22Rv1 (cell line): ENCODE data around the gene GMPPB.

Source experiments
- ZFX ChIP-seq: fragments of 450-650 bp; IDR thresholded peaks from 2 replicates; pipeline ENCODE4 v1.6.1; 2017; ENCODE audit warnings: antibody characterized with exemption, borderline replicate concordance
- TF ChIP-seq, protein P1 (sequence below): fragments of 450-650 bp; IDR thresholded peaks from 2 replicates; pipeline ENCODE4 v1.5.1; 2017; ENCODE audit warnings: mild to moderate bottlenecking

DNA sequence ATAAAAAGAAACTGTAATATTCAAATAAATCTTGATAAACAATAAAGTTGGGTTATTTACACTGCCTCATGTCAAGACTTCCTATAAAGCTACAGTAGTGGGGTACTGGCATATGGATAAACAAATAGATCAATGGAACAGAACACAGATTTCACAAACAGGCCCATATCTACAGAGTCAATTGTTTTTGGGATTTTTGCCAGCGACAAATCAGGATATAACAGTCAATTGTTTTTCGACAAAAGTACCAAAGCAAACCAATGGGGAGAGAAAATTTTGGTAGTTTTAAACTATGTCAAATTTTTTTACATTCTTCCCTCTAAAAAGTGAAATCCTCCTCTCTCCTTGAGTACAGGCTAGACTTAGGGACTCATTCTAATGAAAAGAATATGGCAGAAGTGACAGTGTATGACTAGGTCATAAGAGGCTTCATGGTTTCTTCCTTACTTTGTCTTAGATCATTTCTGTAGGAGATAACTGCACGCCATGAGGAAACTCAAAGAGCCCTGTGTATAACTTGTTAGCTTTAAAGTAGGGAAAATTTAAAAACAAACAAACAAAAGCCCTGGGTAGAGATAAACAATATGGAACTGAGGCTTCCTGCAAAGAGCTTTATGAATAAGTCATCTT, 45.6 kb upstream of the GMPPB start:
- TF ChIP-seq, protein P1, sequence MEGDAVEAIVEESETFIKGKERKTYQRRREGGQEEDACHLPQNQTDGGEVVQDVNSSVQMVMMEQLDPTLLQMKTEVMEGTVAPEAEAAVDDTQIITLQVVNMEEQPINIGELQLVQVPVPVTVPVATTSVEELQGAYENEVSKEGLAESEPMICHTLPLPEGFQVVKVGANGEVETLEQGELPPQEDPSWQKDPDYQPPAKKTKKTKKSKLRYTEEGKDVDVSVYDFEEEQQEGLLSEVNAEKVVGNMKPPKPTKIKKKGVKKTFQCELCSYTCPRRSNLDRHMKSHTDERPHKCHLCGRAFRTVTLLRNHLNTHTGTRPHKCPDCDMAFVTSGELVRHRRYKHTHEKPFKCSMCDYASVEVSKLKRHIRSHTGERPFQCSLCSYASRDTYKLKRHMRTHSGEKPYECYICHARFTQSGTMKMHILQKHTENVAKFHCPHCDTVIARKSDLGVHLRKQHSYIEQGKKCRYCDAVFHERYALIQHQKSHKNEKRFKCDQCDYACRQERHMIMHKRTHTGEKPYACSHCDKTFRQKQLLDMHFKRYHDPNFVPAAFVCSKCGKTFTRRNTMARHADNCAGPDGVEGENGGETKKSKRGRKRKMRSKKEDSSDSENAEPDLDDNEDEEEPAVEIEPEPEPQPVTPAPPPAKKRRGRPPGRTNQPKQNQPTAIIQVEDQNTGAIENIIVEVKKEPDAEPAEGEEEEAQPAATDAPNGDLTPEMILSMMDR = no peak
- no peak for TF ChIP-seq ZFX
